Activated CD4-positive, alpha-beta T cell treated with anti-CD3 and anti-CD28 coated beads for 36 hours (primary cell): ENCODE data around the gene ABCG4. TPM values are rescaled to one million over a fixed set of nuclear protein-coding genes. Genes with fewer than 3 reads are reported as not detected.
"Not testable (repeated sequence)": the region's sequence is repeated elsewhere in the genome, so short reads cannot be mapped to it uniquely, and the experiment has no call there.

Source experiments
- ATAC-seq: fragments of 200-7000 bp; cut with Tn5 transposase; one replicate; pipeline ENCODE4 v1.10.0; 2021; ENCODE audit warnings: mild to moderate bottlenecking, moderate library complexity
- CTCF ChIA-PET: fragments of 350-600 bp; sonication (Branson Sonifier 250); formaldehyde crosslinking; loops from one replicate; lab custom pipeline; 2021; ENCODE audit warnings: antibody characterized with exemption; lab: Charles Lee
- POLR2A ChIA-PET: fragments of 350-600 bp; sonication (Branson Sonifier 250); formaldehyde crosslinking; loops from one replicate; lab custom pipeline; 2021; ENCODE audit warnings: antibody characterized with exemption, inconsistent platforms; lab: Charles Lee
- DNase-seq: peaks from one replicate; pipeline ENCODE4 v3.0.0-alpha.2; 2020
- H3K27ac Mint-ChIP-seq: one replicate; pipeline ENCODE4 v1.8.0; 2021; ENCODE audit warnings: mixed read lengths
- H3K27me3 Mint-ChIP-seq: one replicate; pipeline ENCODE4 v1.8.0; 2021; ENCODE audit warnings: mixed read lengths
- H3K36me3 Mint-ChIP-seq: one replicate; pipeline ENCODE4 v1.8.0; 2021; ENCODE audit warnings: low read depth, mixed read lengths
- H3K4me1 Mint-ChIP-seq: one replicate; pipeline ENCODE4 v1.8.0; 2021; ENCODE audit warnings: mixed read lengths
- H3K4me3 Mint-ChIP-seq: one replicate; pipeline ENCODE4 v1.8.0; 2021; ENCODE audit warnings: mild to moderate bottlenecking, moderate library complexity, mixed read lengths
- H3K9me3 Mint-ChIP-seq: one replicate; pipeline ENCODE4 v1.8.0; 2021; ENCODE audit warnings: low read depth, mixed read lengths
- intact Hi-C, 2 experiments: fragments of 100-400 bp; cut with DNase I in 1 of 2; cut with micrococcal nuclease in 1 of 2; formaldehyde crosslinking; loops; one replicate each; pipeline versions ENCODE4 v1.14.2 to v1.15.1; 2022 to 2024; cut with DNase I, micrococcal nuclease
- total RNA-seq, 2 experiments: library from RNA; stranded (reverse); gene quantifications; one replicate each; pipeline ENCODE4 v1.2.3, GENCODE V29; 2021

The ABCG4 gene
- total RNA-seq, 2 experiments from 2014 or later = not detected

DNA sequence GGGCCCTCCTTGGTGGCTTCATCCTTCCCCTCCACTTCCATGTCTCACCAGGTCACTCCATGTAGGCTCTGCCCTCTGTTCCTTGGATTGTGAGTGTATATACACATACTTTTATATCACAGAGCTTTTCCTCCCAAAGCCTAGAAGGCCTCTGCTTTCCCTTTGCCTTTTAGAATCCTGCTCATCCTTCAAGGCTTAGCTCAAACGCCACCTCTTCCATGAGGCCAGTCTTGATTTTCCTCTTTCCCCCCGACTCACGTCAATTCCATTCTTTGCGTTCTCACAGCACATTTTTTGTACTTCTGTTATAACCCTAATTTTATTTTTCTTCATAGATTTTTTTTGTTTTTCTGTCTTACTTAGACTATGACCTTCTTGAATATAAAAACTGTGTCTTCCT, 3.8 kb downstream of the ABCG4 start:
- intact Hi-C loops = no loop called here
- DNase-seq = no peak
- H3K27ac Mint-ChIP-seq = no peak overlapping the region
- ATAC-seq = no peak
- H3K27me3 Mint-ChIP-seq = peaks cover 17% of the 10 kb centered on the region
- no peak overlapping the region for H3K4me3 Mint-ChIP-seq
- H3K36me3 Mint-ChIP-seq = no peaks in the 10 kb centered on the region
- H3K9me3 Mint-ChIP-seq = no peaks in the 10 kb centered on the region
- H3K4me1 Mint-ChIP-seq = peaks cover 8% of the 10 kb centered on the region
- ChIA-PET CTCF (interaction anchor here (0.6 to 2.3 kb wide), 8 partner anchors 14 to 463 kb away, joined by 3 to 8 read pairs (median 4); partner anchors contain the start of gene NLRX1), POLR2A (no interaction called here)

DNA sequence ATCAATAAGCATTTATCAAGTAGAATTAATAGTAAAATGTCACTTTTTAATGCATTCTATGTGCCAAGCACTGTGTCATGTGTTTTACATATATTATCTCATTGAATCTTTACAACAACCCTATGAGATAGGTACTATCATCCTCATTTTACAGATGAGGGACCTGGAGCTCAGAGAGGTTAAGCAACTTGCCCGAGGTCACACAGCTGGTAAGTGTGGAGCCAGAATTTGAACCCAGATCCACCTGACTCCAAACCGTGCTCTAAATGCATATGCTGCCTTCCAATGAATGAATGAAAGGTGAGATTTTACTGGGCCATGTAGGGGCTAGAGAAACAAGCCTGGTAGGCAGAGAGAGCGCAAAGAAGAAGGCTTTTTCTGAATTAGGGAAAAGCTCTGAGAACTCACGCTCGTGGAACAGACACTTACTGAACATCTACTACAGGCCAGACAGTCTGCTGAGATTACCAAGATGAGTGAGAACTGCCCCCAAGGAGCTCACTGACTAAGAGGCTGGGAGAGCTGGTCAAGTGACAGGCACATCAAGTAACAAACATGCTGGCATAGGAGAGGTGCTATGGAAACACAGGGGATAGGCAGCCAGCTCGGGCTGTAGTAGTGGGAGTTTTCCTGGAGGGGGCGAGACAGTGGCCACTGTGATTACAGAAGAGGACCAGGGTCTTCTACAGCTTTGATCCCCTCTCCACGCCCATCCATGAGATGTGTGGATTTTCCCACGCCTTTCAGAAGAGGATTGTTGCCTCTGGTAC, 4.4 kb downstream of the ABCG4 start:
- intact Hi-C loops = no loop called here
- no peak for ATAC-seq
- peaks cover 11% of the 10 kb centered on the region for H3K27me3 Mint-ChIP-seq
- no peak for DNase-seq
- no peaks in the 10 kb centered on the region for H3K9me3 Mint-ChIP-seq
- CTCF ChIA-PET = interaction anchor here (0.6 to 2.3 kb wide), 9 partner anchors 7 to 463 kb away, joined by 3 to 8 read pairs (median 5); partner anchors contain the start of gene NLRX1
- H3K4me3 Mint-ChIP-seq = no peak overlapping the region
- POLR2A ChIA-PET = no interaction called here
- H3K36me3 Mint-ChIP-seq = no peaks in the 10 kb centered on the region
- H3K4me1 Mint-ChIP-seq = peaks cover 5% of the 10 kb centered on the region
- H3K27ac Mint-ChIP-seq = no peak overlapping the region

DNA sequence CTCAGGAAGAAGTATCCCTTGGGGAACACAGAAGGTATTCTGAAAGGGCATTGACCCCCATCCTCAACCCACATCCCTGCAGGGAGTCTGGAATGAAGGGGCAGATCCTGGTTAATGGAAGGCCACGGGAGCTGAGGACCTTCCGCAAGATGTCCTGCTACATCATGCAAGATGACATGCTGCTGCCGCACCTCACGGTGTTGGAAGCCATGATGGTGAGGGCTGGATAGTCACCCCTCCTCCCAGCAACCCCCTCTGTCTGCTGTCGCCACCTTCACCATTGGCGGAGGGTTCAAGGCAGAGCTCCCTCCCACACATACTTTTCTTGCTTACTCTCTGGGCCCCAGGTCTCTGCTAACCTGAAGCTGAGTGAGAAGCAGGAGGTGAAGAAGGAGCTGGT, 5.3 kb downstream of the ABCG4 start:
- no peak for ATAC-seq
- no peaks in the 10 kb centered on the region for H3K4me1 Mint-ChIP-seq
- H3K27me3 Mint-ChIP-seq = peaks cover 10% of the 10 kb centered on the region
- H3K27ac Mint-ChIP-seq = no peak overlapping the region
- ChIA-PET CTCF (interaction anchor here (0.6 to 2.0 kb wide), 3 partner anchors 8 to 127 kb away, joined by 3 to 8 read pairs (median 4); no protein-coding TSS in a partner anchor), POLR2A (no interaction called here)
- intact Hi-C loops = no loop called here
- H3K36me3 Mint-ChIP-seq = no peaks in the 10 kb centered on the region
- no peak for DNase-seq
- no peak overlapping the region for H3K4me3 Mint-ChIP-seq
- H3K9me3 Mint-ChIP-seq = no peaks in the 10 kb centered on the region

DNA sequence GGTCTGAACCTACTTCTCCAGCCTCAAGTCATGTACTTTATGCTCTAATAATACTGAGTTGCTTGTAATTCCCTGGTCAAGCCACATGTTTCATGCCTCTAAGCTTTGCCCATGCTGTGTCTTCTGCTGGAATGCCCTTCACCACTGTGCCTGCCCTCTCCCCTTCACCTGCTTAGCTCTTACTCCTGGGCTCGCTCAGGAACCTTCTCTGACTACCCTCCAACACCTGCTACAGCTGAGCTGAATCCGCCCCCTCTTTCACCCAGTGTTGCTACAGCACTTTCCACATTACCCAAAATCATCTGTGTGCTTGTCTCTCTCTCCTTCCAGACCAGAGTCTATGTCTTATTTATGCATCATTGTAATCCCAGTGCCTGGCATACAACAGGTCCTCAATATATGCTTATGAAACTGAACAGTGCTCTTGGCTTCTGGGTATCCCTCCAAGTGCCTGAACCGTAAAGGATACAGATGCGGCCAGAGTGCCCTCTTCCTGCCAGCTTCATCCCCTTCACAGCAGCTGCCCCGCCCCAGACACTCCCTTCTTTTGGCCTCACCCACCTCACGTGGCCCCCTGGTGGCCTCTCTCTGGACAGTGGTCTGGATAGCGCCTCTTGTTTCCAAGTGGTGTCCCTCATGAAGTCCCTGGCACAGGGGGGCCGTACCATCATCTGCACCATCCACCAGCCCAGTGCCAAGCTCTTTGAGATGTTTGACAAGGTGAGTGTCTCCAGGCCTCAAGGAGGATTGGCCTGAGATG, 7.1 kb downstream of the ABCG4 start:
- peaks cover 2% of the 10 kb centered on the region for H3K27me3 Mint-ChIP-seq
- no peak overlapping the region for H3K27ac Mint-ChIP-seq
- ChIA-PET CTCF (interaction anchor here (1.0 kb wide), 1 partner anchor 128 kb away, joined by 4 read pairs; no protein-coding TSS in a partner anchor), POLR2A (no interaction called here)
- peak; percentile 32 for DNase-seq
- H3K9me3 Mint-ChIP-seq = no peaks in the 10 kb centered on the region
- H3K36me3 Mint-ChIP-seq = no peaks in the 10 kb centered on the region
- H3K4me3 Mint-ChIP-seq = no peak overlapping the region
- intact Hi-C loops = no loop called here
- ATAC-seq = no peak
- no peaks in the 10 kb centered on the region for H3K4me1 Mint-ChIP-seq

- H3K4me3 Mint-ChIP-seq = no peak overlapping the region
- H3K9me3 Mint-ChIP-seq = no peaks in the 10 kb centered on the region
- no peaks in the 10 kb centered on the region for H3K27me3 Mint-ChIP-seq
- ATAC-seq (no peak), DNase-seq (no peak)
- intact Hi-C loops = no loop called here
- ChIA-PET POLR2A (no interaction called here), CTCF (interaction anchor here (1.0 to 1.7 kb wide), 2 partner anchors 13 to 128 kb away, joined by 4 to 6 read pairs; no protein-coding TSS in a partner anchor)
- H3K4me1 Mint-ChIP-seq = no peaks in the 10 kb centered on the region
- H3K27ac Mint-ChIP-seq = no peak overlapping the region
- H3K36me3 Mint-ChIP-seq = no peaks in the 10 kb centered on the region
These were observed 7.6 kb downstream of the ABCG4 start for GRCh38 chr11:119156496-119156895.

DNA sequence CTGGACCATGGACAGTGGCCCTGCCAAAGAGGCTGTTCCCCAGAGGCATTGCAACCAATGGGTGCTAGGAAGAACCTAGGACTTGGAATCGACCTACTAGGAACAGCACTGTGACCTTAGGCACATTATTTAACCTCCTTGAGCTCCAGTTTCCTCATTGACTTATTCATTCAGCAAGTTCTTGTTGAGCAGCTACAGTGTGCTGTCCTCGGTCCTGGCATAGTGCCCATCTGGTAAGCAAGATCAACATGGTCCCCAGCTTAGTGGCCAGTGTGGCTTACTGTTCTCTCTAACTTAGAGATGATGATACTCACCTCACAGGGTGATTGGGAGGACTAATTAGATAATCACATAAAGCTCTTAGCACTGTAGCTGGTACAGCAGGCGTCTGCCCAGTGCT, 8.2 kb downstream of the ABCG4 start:
- Mint-ChIP-seq H3K27me3 (no peaks in the 10 kb centered on the region), H3K9me3 (no peaks in the 10 kb centered on the region), H3K36me3 (no peaks in the 10 kb centered on the region), H3K4me1 (no peaks in the 10 kb centered on the region), H3K27ac (no peak overlapping the region), H3K4me3 (no peak overlapping the region)
- ATAC-seq = no peak
- DNase-seq = no peak
- ChIA-PET CTCF (interaction anchor here (1.7 kb wide), 1 partner anchor 12 kb away, joined by 6 read pairs; no protein-coding TSS in a partner anchor), POLR2A (no interaction called here)
- intact Hi-C loops = no loop called here

- intact Hi-C loops = no loop called here
- DNase-seq = no peak
- Mint-ChIP-seq H3K9me3 (no peaks in the 10 kb centered on the region), H3K27ac (no peak overlapping the region), H3K36me3 (no peaks in the 10 kb centered on the region), H3K4me1 (no peaks in the 10 kb centered on the region), H3K27me3 (no peaks in the 10 kb centered on the region), H3K4me3 (no peak overlapping the region)
- CTCF ChIA-PET = interaction anchor here (0.6 kb wide), 1 partner anchor 91 kb away, joined by 3 read pairs; the partner anchor contains the start of gene VPS11
- ATAC-seq = no peak
- POLR2A ChIA-PET = no interaction called here
These were observed 9.6 kb downstream of the ABCG4 start for GRCh38 chr11:119158467-119158866.

DNA sequence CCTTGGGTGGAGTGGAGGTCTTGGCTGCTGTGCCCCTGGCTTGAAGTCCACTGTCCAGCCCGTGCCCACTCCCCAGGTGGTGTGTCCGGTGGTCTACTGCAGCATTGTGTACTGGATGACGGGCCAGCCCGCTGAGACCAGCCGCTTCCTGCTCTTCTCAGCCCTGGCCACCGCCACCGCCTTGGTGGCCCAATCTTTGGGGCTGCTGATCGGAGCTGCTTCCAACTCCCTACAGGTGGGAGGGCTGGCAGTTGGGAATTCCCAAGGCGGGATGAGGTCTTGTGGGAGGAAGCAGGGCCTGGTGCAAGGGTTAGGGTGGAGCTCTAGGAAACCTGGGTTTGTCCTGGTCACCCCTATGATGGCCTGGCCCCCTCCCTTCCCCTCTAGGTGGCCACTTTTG, 11.3 kb downstream of the ABCG4 start:
- Mint-ChIP-seq H3K4me3 (no peak overlapping the region), H3K36me3 (no peaks in the 10 kb centered on the region), H3K27me3 (no peaks in the 10 kb centered on the region), H3K9me3 (no peaks in the 10 kb centered on the region), H3K27ac (no peak overlapping the region), H3K4me1 (no peaks in the 10 kb centered on the region)
- DNase-seq = no peak
- POLR2A ChIA-PET = no interaction called here
- intact Hi-C loops = no loop called here
- ATAC-seq = no peak
- CTCF ChIA-PET = interaction anchor here (1.6 kb wide), 1 partner anchor 9 kb away, joined by 7 read pairs; no protein-coding TSS in a partner anchor

DNA sequence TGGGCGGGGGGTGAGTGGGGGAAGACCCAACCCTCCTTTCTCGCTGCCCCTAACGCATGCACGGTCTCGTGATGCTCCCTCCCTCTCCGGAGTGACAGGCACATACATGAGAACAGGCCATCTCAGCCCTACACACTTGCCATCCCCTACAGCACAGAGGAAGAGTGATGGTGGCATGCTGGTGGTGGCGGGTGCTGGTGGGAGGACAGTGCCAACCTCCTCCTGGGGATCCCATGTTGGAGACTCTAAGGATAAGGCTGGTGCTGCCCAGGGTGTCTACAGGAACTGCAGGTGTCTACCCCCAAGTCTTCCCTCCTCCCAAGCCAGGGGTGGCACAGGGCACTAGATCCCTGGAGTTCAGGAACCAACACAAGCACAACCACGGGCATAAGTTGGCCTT, 13.0 kb downstream of the ABCG4 start:
- DNase-seq (no peak), ATAC-seq (no peak)
- H3K4me3 Mint-ChIP-seq = no peak overlapping the region
- CTCF ChIA-PET = no interaction called here
- no peaks in the 10 kb centered on the region for H3K36me3 Mint-ChIP-seq
- H3K27ac Mint-ChIP-seq = no peak overlapping the region
- intact Hi-C loops = no loop called here
- H3K4me1 Mint-ChIP-seq = no peaks in the 10 kb centered on the region
- no peaks in the 10 kb centered on the region for H3K9me3 Mint-ChIP-seq
- H3K27me3 Mint-ChIP-seq = no peaks in the 10 kb centered on the region
- POLR2A ChIA-PET = no interaction called here

GRCh38 chr11:119166368-119167076, 17.7 kb downstream of the ABCG4 start:
- DNase-seq = no peak
- H3K27ac Mint-ChIP-seq = no peak overlapping the region
- peaks cover 11% of the 10 kb centered on the region for H3K4me1 Mint-ChIP-seq
- no peak overlapping the region for H3K4me3 Mint-ChIP-seq
- no peaks in the 10 kb centered on the region for H3K36me3 Mint-ChIP-seq
- ChIA-PET POLR2A (no interaction called here), CTCF (interaction anchor here (0.6 to 1.5 kb wide), 6 partner anchors 13 to 170 kb away, joined by 3 to 5 read pairs (median 3); no protein-coding TSS in a partner anchor)
- intact Hi-C loops = loop anchor here in 1 of 2 experiments (5.0 kb wide), 1 partner anchor 44 kb away; the partner anchor contains the start of gene HINFP
- H3K9me3 Mint-ChIP-seq = no peaks in the 10 kb centered on the region
- no peaks in the 10 kb centered on the region for H3K27me3 Mint-ChIP-seq
- ATAC-seq = no peak

- H3K27me3 Mint-ChIP-seq, POLR2A ChIA-PET, DNase-seq, H3K36me3 Mint-ChIP-seq, H3K9me3 Mint-ChIP-seq, ATAC-seq, H3K27ac Mint-ChIP-seq, H3K4me3 Mint-ChIP-seq: not testable (repeated sequence)
- CTCF ChIA-PET = interaction anchor here (0.6 to 1.5 kb wide), 6 partner anchors 14 to 170 kb away, joined by 3 to 5 read pairs (median 3); no protein-coding TSS in a partner anchor
- intact Hi-C loops = loop anchor here in 1 of 2 experiments (5.0 kb wide), 1 partner anchor 45 kb away; the partner anchor contains the start of gene HINFP
- H3K4me1 Mint-ChIP-seq = peaks cover 11% of the 10 kb centered on the region
These were observed 18.2 kb downstream of the ABCG4 start for GRCh38 chr11:119167077-119167458.
